Ascending aorta (tissue), 2 donors: ENCODE results near the gene TVP23A. TPM values are rescaled to one million over a fixed set of nuclear protein-coding genes. Genes with fewer than 3 reads are reported as not detected.

Experiments used
- DNase-seq, 2 donors: peaks; one replicate each; pipeline ENCODE4 v3.0.0-alpha.2; 2019; ENCODE audit warnings: low spot score in 2 of 2
- H3K27ac ChIP-seq, 2 donors: fragments of 200-600 bp; sonication (generic); one replicate each; pipeline ENCODE4 v1.5.1; 2016 to 2017; ENCODE audit warnings: mild to moderate bottlenecking in 1 of 2
- H3K27me3 ChIP-seq: fragments of 200-600 bp; sonication (generic); one replicate; pipeline ENCODE4 v1.5.1; 2017
- H3K36me3 ChIP-seq, 2 donors: fragments of 200-600 bp; sonication (generic); one replicate each; pipeline ENCODE4 v1.5.1; 2016
- H3K4me1 ChIP-seq, 2 donors: fragments of 200-600 bp; sonication (generic); one replicate each; pipeline ENCODE4 v1.5.1; 2016 to 2017; ENCODE audit warnings: mild to moderate bottlenecking in 1 of 2
- H3K4me3 ChIP-seq, 2 donors: fragments of 200-600 bp; sonication (generic); one replicate each; pipeline ENCODE4 v1.5.1; 2016 to 2017; ENCODE audit warnings: mild to moderate bottlenecking in 1 of 2
- H3K9me3 ChIP-seq, 2 donors: fragments of 200-600 bp; sonication (generic); one replicate each; pipeline ENCODE4 v1.5.1; 2016
- CTCF ChIP-seq, 3 experiments: fragments of 200-600 bp in 2 of 3; fragments of 450-650 bp in 1 of 3; sonication (generic) in 2 of 3; IDR thresholded peaks; one replicate each; pipeline ENCODE4 v1.5.1; 2016 to 2019; ENCODE audit warnings: antibody characterized with exemption in 3 of 3, mild to moderate bottlenecking in 1 of 3, moderate library complexity in 1 of 3
- intact Hi-C: fragments of 100-400 bp; cut with DNase I; formaldehyde crosslinking; loops from one replicate; pipeline ENCODE4 v1.15.1; 2023
- total RNA-seq: library from RNA; depleted of rRNA; stranded (reverse); fragments of >200 nt; gene quantifications from one replicate; pipeline ENCODE4 v1.1.0, GENCODE V29; 2016

TVP23A gene
- total RNA-seq, 1 donor from 2014 or later: not detected

- Histone ChIP-seq H3K4me1 (peaks cover 22 to 39% of the 10 kb centered on the region in 2 donors), H3K27me3 (no peaks in the 10 kb centered on the region), H3K36me3 (no peaks in the 10 kb centered on the region), H3K27ac (peak overlapping the region; percentile 87 to 95), H3K4me3 (no peak overlapping the region), H3K9me3 (no peaks in the 10 kb centered on the region)
- intact Hi-C loops: loop anchor here (5.0 to 10.0 kb wide), 2 partner anchors 604 to 1649 kb away; partner anchors contain the start of genes HAPSTR1 and RMI2
- no peak for TF ChIP-seq CTCF (IDR thresholded peaks at IDR 0.05)
- no peak for DNase-seq
These were observed 77.8 kb downstream of the TVP23A start for GRCh38 chr16:10740845-10741208.

GRCh38 chr16:10740000-10740844 lies 78.4 kb downstream of the TVP23A start:
- no peak overlapping the region for H3K4me3 ChIP-seq
- peaks cover 22 to 33% of the 10 kb centered on the region in 2 donors for H3K4me1 ChIP-seq
- TF ChIP-seq CTCF (IDR thresholded peaks at IDR 0.05): no peak
- DNase-seq: peak in 1 of 2 donors; percentile 60
- H3K9me3 ChIP-seq: no peaks in the 10 kb centered on the region
- intact Hi-C loops: loop anchor here (2.0 to 10.0 kb wide), 5 partner anchors 17 to 1648 kb away; partner anchors contain the start of genes HAPSTR1, RMI2 and SOCS1
- H3K36me3 ChIP-seq: no peaks in the 10 kb centered on the region
- no peaks in the 10 kb centered on the region for H3K27me3 ChIP-seq
- peak overlapping the region; percentile 87 to 95 for H3K27ac ChIP-seq

- no peak for TF ChIP-seq CTCF (IDR thresholded peaks at IDR 0.05)
- Histone ChIP-seq H3K9me3 (no peaks in the 10 kb centered on the region), H3K4me1 (peaks cover 19 to 25% of the 10 kb centered on the region in 2 donors), H3K36me3 (no peaks in the 10 kb centered on the region), H3K27ac (peak overlapping the region; percentile 85 to 87), H3K4me3 (no peak overlapping the region), H3K27me3 (no peaks in the 10 kb centered on the region)
- intact Hi-C loops: loop anchor here (1.0 to 5.0 kb wide), 4 partner anchors 18 to 1324 kb away; partner anchors contain the start of gene SOCS1
- peak; percentile 51 to 92 for DNase-seq
These were observed 80.1 kb downstream of the TVP23A start for GRCh38 chr16:10738231-10739077.

GRCh38 chr16:10737068-10737625 lies 81.4 kb downstream of the TVP23A start:
- H3K4me3 ChIP-seq: peak overlapping the region in 1 of 2 donors; percentile 33
- DNase-seq: peak in 1 of 2 donors; percentile 80
- no peaks in the 10 kb centered on the region for H3K36me3 ChIP-seq
- no peaks in the 10 kb centered on the region for H3K9me3 ChIP-seq
- peak overlapping the region; percentile 85 to 87 for H3K27ac ChIP-seq
- peaks cover 9 to 16% of the 10 kb centered on the region in 2 donors for H3K4me1 ChIP-seq
- H3K27me3 ChIP-seq: no peaks in the 10 kb centered on the region
- intact Hi-C loops: loop anchor here (1.0 to 5.0 kb wide), 5 partner anchors 156 to 1325 kb away; partner anchors contain the start of genes EMP2 and SOCS1
- TF ChIP-seq CTCF (IDR thresholded peaks at IDR 0.05): peak; percentile 85 to 92 (median 86)

- TF ChIP-seq CTCF (IDR thresholded peaks at IDR 0.05): no peak
- intact Hi-C loops: no loop called here
- no peaks in the 10 kb centered on the region for H3K36me3 ChIP-seq
- no peaks in the 10 kb centered on the region for H3K27me3 ChIP-seq
- no peak for DNase-seq
- H3K9me3 ChIP-seq: no peaks in the 10 kb centered on the region
- H3K4me1 ChIP-seq: no peaks in the 10 kb centered on the region
- H3K4me3 ChIP-seq: no peak overlapping the region
- H3K27ac ChIP-seq: no peak overlapping the region
These were observed 86.8 kb downstream of the TVP23A start for GRCh38 chr16:10731790-10732189.
